ENCODE data around the gene DSG3.

DSG3 gene

DNA sequence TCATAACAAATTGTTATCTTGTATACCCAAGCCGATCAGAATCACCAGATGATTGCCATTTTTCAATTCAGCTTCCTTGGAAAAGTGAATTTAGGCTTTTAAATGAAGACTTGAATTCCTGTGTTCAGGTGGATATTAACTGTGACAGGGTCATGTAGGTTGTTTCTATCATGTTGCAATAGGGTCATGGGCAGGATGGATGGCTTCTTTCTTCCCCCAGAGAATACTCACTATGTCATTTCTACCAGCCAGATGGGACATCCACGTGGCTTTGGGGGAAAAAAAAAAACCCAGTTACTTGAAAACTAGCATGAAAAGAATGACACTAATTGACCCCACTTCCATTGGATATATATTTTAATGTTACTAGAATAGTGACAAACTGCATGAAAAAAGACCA, 35.9 kb downstream of the DSG3 start:
- H3K27ac ChIP-seq (ENCODE audit: low read length) = no peak overlapping the region
- no peaks in the 10 kb centered on the region for H4K20me1 ChIP-seq (ENCODE audit: insufficient read depth, low read length)
- H3K4me1 ChIP-seq (ENCODE audit: low read length) = peaks cover 14% of the 10 kb centered on the region
- no peaks in the 10 kb centered on the region for H3K79me2 ChIP-seq (ENCODE audit: low read length)
- no peak overlapping the region for H2AFZ ChIP-seq (ENCODE audit: low read depth, low read length)
- peak overlapping the region; percentile 13 for H3K4me2 ChIP-seq (ENCODE audit: low read length)
- H3K27me3 ChIP-seq (ENCODE audit: low read depth, low read length) = no peaks in the 10 kb centered on the region
- no peaks in the 10 kb centered on the region for H3K36me3 ChIP-seq (replicated peaks; ENCODE audit: low read depth, low read length)
- no peak overlapping the region for H3K9ac ChIP-seq (ENCODE audit: low read length)
- no peaks in the 10 kb centered on the region for H3K9me3 ChIP-seq (ENCODE audit: insufficient read depth, low read length)
- TF ChIP-seq, protein P1, sequence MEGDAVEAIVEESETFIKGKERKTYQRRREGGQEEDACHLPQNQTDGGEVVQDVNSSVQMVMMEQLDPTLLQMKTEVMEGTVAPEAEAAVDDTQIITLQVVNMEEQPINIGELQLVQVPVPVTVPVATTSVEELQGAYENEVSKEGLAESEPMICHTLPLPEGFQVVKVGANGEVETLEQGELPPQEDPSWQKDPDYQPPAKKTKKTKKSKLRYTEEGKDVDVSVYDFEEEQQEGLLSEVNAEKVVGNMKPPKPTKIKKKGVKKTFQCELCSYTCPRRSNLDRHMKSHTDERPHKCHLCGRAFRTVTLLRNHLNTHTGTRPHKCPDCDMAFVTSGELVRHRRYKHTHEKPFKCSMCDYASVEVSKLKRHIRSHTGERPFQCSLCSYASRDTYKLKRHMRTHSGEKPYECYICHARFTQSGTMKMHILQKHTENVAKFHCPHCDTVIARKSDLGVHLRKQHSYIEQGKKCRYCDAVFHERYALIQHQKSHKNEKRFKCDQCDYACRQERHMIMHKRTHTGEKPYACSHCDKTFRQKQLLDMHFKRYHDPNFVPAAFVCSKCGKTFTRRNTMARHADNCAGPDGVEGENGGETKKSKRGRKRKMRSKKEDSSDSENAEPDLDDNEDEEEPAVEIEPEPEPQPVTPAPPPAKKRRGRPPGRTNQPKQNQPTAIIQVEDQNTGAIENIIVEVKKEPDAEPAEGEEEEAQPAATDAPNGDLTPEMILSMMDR (IDR thresholded peaks at IDR 0.05; ENCODE audit: low read depth, low read length) = no peak
- no peak for TF ChIP-seq EZH2phosphoT487 (IDR thresholded peaks at IDR 0.05; ENCODE audit: low read depth)
- no peak overlapping the region for H3K4me3 ChIP-seq (ENCODE audit: low read length)

DNA sequence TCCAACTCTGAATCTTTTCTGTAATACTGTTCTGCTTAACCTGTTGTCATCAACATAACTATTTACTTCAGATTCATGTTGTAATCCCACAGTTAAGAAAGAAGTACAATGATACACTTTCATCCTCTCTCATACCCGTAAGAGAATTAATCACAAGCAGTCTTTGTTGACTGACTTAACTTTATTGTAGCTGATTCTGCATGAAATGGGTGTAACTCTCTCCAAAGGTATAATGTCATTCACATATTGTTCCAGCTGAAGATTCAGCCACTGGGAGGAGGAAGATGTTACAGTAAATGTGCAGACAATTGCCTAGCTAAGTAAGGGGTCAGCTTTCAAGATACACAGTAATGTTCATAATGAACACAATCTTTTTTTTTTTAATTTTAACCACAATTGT, 36.9 kb downstream of the DSG3 start:
- no peak overlapping the region for H3K4me2 ChIP-seq (ENCODE audit: low read length)
- H3K27ac ChIP-seq (ENCODE audit: low read length) = no peak overlapping the region
- TF ChIP-seq, protein P1 (IDR thresholded peaks at IDR 0.05; ENCODE audit: low read depth, low read length) = no peak
- TF ChIP-seq EZH2phosphoT487 (IDR thresholded peaks at IDR 0.05; ENCODE audit: low read depth) = no peak
- no peaks in the 10 kb centered on the region for H3K36me3 ChIP-seq (replicated peaks; ENCODE audit: low read depth, low read length)
- no peaks in the 10 kb centered on the region for H3K79me2 ChIP-seq (ENCODE audit: low read length)
- no peak overlapping the region for H3K9ac ChIP-seq (ENCODE audit: low read length)
- H3K4me1 ChIP-seq (ENCODE audit: low read length) = peaks cover 14% of the 10 kb centered on the region
- H3K4me3 ChIP-seq (ENCODE audit: low read length) = no peak overlapping the region
- no peaks in the 10 kb centered on the region for H4K20me1 ChIP-seq (ENCODE audit: insufficient read depth, low read length)
- no peaks in the 10 kb centered on the region for H3K9me3 ChIP-seq (ENCODE audit: insufficient read depth, low read length)
- H3K27me3 ChIP-seq (ENCODE audit: low read depth, low read length) = no peaks in the 10 kb centered on the region
- H2AFZ ChIP-seq (ENCODE audit: low read depth, low read length) = no peak overlapping the region

DNA sequence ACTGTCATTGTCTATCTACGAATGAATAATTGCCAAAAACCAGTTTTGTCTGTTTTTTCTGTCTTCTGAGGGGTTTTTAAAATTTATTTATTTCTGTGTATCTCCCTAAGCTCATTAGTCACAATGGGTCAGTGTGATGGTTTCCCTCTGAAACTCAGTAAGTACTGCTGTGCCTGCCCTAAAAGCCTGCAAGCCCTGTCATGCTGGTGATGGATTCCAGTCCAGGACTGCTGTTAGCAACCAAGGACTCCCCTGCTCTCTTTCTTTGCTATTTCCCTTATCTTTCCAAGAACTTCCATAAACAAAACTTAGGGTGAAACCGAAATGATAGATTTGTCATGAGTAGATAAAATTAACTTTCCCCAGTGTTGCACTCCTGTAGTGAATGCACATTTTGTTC, 38.6 kb downstream of the DSG3 start:
- Histone ChIP-seq H3K4me2 (ENCODE audit: low read length) (no peak overlapping the region), H3K9me3 (ENCODE audit: insufficient read depth, low read length) (no peaks in the 10 kb centered on the region), H3K79me2 (ENCODE audit: low read length) (no peaks in the 10 kb centered on the region), H3K27me3 (ENCODE audit: low read depth, low read length) (no peaks in the 10 kb centered on the region), H3K4me3 (ENCODE audit: low read length) (no peak overlapping the region), H3K36me3 (replicated peaks; ENCODE audit: low read depth, low read length) (no peaks in the 10 kb centered on the region), H3K9ac (ENCODE audit: low read length) (no peak overlapping the region), H4K20me1 (ENCODE audit: insufficient read depth, low read length) (no peaks in the 10 kb centered on the region), H3K4me1 (ENCODE audit: low read length) (peaks cover 25% of the 10 kb centered on the region), H2AFZ (ENCODE audit: low read depth, low read length) (no peak overlapping the region), H3K27ac (ENCODE audit: low read length) (no peak overlapping the region)
- no peak for TF ChIP-seq EZH2phosphoT487 (IDR thresholded peaks at IDR 0.05; ENCODE audit: low read depth)
- TF ChIP-seq, protein P1 (IDR thresholded peaks at IDR 0.05; ENCODE audit: low read depth, low read length) = no peak

DNA sequence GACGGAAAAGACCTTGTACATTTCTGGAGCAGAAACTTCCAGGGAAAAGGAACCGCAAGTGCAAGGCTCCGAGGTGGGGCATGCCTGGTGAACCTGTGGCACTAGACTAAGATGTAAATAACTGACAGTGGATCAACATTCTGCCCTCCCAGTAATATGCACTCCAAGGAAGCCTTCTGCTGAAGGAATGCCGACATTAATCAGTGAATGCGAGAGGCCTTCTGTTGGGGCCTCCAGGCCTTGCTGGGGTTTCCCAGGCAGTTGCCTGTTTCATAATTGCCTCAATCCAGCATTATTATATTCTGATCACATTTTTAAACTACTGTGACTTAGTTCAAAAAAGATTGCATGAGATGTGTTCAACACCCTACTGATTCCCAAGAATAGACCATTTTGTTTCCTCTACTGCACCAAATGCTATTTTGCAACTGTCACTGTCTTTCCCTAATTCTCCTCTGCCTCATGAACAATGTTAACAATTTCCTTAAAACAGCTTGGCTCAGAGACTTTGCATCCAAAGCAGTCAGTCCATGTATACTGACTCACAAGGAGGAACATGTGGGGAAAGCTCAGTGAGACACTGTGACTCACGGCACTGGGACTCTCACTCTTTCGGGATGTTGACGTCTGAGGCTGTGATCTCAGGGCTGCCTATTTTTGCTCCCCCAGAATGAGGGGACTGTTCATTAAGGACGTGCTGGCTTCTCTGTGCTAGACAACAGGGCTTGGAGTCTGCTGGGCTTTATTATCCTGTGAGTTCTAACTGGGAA, 39.9 kb downstream of the DSG3 start:
- H3K4me3 ChIP-seq (ENCODE audit: low read length) = no peak overlapping the region
- H3K9me3 ChIP-seq (ENCODE audit: insufficient read depth, low read length) = no peaks in the 10 kb centered on the region
- H2AFZ ChIP-seq (ENCODE audit: low read depth, low read length) = no peak overlapping the region
- H3K9ac ChIP-seq (ENCODE audit: low read length) = no peak overlapping the region
- peaks cover 32% of the 10 kb centered on the region for H3K4me1 ChIP-seq (ENCODE audit: low read length)
- H3K27me3 ChIP-seq (ENCODE audit: low read depth, low read length) = no peaks in the 10 kb centered on the region
- H3K4me2 ChIP-seq (ENCODE audit: low read length) = no peak overlapping the region
- no peaks in the 10 kb centered on the region for H4K20me1 ChIP-seq (ENCODE audit: insufficient read depth, low read length)
- no peaks in the 10 kb centered on the region for H3K36me3 ChIP-seq (replicated peaks; ENCODE audit: low read depth, low read length)
- no peak overlapping the region for H3K27ac ChIP-seq (ENCODE audit: low read length)
- TF ChIP-seq, protein P1 (IDR thresholded peaks at IDR 0.05; ENCODE audit: low read depth, low read length) = no peak
- TF ChIP-seq EZH2phosphoT487 (IDR thresholded peaks at IDR 0.05; ENCODE audit: low read depth) = no peak
- no peaks in the 10 kb centered on the region for H3K79me2 ChIP-seq (ENCODE audit: low read length)

Data from OCI-LY3 (cell line).